Kidney tubule cell (primary cell): ENCODE results near the gene WDR88.
"Not testable (repeated sequence)": the region's sequence is repeated elsewhere in the genome, so short reads cannot be mapped to it uniquely, and the experiment has no call there.

Experiments
- DNase-seq: peaks from one replicate; pipeline ENCODE4 v3.0.0-alpha.2; 2018; ENCODE audit warnings: low spot score

The WDR88 gene

DNA sequence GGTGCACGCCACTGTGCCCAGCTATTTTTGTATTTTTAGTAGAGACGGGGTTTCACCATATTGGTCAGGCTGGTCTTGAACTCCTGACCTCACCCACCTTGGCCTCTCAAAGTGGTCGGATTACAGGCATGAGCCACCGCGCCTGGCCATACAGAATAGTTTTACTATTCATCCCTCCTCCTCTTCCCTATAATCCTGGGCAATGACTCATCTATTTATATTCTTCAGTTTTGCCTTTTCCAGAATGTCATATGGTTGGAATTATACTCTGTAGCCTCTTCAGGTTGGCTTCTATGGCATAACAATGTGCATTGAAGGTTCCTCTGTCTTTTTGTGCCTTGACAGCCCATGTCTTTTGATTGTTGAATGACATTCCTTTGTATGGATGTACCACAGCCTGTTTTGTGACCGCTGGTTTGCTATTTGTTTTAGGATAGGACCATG is 40.0 kb downstream of the WDR88 start:
- no peak for DNase-seq

DNA sequence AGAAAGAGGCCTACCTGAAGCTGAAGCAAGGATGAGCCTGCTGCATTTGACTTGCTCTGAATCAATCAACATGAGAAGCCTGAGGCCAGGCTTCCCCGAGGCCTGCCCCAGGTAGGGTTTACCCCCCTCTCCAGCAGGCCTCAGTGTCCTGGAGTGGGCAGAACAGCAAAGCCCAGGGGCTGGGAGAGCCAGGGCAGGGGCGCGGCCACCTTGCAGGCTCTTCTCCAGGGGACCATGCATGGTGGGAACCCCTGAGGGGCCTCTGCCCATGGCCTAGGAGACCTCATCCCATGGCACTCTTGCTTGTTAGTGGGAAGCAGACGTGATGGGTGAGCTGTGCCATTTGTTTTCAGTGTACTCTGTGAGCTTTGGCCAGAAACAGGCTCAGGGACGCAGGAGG is 42.3 kb downstream of the WDR88 start:
- DNase-seq, result no peak

DNA sequence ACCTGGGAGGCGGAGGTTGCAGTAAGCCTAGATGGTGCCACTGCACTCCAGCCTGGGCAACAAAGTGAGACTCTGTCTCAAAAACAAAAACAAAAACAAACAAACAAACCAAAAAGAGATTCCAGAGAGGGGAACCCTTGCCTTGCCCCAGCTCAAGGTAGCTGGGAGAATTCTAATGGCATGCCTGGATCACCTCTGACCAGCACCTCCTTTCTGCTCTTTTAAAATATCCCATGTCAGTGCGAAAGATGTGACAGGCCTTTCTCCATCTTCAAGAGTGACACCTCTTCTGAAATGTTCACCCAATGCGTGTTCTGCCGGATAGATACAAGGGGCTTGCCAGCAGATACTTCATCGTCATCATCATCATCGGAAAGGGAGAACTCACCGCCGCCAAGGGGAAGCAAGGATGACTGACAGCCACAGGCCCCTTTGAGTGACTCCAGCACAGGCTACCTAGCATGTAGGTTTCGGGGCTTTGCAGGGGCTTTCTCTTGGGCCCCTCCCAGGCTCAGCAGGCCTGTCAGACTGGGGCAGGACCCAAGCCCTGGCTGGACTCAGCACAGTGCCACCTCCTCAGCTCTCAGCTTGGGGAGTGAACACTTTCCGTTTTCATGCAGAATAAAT is 43.4 kb downstream of the WDR88 start:
- DNase-seq, result no peak

DNA sequence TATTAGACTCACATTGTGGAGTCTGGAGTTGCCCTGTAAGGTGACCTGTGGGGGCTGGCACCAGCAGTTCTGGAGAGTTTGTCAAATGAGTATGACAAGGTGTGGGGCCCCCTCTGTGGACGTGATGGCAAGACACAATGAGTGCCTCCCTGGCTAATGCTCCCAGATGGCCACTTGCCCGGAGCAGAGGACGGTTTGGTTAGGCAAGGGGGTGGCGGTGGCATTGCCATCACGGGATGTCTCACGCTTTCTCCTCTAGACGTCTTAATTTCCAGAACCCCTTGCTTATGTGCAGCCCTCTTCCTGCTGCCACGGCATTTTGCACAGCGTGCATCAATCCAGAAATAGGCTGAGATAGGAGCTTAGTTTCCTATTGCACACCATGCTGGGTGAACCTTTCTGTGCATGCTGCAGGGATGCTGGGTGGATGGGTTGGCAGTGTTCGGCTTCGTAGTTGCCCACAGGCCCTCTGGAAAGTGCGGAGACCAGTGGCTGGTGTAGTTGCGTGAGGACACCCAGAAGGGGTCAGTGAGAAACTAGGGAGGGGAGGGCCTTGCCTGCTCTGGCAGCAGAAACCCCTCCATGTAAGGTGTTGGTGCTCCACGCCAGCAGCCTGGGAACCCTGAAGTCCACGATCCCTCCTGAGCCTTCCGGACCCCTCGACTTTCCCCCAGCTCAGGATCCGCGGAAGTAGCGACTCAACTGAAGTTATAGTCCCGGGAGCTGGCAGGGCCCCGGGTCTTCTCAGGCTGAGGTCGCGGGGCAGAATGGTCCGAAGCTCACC is 44.2 kb downstream of the WDR88 start:
- DNase-seq, result peak; percentile 49

DNA sequence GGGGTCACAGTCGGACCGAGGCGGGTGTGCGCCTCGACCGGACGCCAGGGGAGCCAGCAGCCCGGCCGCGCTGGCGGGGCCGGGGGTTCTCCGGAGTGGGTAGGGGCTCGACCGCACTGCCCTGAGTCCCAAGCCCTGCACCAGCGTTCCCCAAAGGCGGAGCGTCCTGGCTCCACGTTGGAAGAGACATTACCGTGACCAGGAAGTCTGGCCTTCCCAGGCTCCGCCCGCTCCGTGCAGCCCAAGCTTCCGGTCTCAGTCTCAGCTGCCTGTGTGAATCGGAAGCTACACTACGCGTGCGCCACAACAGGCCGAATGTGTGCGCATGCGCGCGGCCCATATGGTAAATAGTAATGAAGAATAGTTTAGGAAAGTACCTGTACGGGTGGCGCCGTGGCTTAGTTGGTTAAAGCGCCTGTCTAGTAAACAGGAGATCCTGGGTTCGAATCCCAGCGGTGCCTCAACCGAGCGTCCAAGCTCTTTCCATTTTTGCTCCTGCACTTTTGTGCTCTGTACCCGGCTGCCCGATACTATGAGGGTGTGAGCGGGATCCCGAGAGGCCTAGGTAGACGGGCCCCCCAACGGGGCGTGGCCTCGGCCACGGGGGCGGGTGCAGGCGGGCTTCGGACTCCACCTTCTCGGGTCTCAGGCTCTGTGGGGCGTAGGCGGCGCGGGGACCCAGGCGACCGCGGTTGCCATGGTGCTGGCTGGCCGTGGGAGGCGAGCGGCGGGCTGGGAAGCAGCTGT is 44.9 kb downstream of the WDR88 start:
- peak; percentile 99 for DNase-seq

DNA sequence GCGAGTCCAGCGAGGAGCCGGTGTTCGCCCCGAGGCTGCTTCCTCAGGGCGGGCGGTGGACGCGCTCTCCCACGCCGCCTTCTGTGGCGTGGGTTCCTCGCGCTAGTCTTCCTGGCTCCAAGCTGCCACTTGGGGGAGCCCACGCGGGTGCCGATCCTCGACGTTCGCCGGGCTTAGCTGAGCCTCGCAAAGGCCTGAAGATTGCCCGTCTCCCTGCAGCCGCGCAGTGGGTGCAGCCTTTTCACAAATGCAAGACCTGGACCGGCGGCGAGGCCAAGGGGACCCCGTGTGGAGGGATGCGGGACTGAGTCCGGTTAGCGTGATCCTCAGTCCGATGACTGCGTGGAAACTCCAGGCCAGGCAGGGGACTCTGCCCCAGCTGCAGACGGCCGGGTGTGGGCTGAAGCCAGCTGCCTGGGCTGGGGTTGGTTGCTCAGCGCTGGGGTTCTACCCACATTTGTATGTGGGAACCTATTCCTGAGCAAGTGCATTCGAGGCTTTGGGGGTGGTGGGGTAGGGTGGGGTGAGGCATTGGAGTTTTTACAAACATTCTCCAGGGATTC is 45.6 kb downstream of the WDR88 start:
- no peak for DNase-seq

DNA sequence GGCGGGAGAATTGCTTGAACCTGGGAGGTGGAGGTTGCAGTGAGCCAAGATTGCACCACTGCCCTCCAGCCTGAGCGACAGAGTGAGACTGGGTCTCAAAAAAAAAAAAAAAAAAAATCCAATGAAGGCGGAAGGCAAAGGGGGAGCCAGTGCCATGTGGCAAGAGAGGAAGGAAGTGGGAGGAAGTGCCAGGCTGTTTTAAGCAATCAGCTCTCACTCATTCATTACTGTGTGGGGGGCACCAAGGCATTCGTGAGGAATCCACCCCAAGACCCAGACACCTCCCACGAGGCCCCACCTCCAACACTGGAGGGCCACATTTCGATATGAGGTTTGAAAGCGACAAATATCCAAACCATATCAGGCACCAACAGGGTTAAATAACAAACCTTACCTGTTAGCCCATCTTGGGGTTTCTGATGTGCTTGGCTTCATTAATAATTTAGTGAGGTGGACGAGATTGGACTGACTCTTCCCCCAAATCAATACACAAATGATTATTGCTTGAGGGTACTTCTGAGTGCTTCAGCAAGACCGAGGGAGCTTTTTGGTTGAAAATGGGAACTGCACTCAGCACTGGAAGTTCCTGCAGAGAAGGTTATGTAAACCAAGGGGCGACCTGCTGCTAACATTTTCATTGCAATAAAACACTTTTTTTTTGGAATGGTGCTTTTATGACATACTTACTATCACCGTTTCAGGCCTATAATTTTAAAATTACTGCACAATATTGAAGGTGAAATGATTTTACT is 54.7 kb downstream of the WDR88 start:
- DNase-seq, result no peak

DNA sequence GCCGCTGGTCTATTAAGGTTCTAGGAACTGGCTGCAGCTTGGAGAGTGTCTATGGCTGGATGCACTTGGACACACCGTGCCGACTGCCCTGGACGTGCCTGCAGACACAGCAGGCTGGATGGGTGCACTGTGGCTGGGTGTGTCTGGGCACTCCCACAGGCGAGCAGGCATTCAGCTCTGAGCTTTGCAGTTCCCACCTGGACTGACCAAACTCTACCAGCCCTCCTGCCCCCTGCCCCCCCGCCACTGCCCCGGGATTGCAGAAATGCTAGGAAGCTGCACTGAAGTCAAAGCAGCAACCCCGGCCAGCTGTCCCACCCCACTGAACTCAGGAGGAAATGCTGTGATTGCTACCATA is 55.2 kb downstream of the WDR88 start:
- DNase-seq, result peak; percentile 33

DNA sequence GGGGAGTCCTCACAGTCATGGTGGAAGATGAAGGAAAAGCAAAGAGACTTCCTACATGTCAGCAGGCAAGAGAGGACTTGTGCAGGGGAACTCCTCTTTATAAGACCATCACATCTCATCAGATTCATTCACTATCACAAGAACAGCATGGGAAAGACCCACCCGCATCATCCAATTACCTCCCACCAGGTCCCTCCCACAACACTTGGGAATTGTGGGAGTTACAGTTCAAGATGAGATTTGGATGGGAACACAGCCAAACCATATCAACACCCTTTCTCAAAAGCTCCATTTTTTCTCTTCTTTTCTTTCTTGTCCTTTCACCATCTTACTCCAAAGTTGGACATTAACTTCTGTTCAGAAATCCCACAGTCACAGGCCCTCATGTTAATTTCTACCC is 57.5 kb downstream of the WDR88 start:
- no peak for DNase-seq

DNA sequence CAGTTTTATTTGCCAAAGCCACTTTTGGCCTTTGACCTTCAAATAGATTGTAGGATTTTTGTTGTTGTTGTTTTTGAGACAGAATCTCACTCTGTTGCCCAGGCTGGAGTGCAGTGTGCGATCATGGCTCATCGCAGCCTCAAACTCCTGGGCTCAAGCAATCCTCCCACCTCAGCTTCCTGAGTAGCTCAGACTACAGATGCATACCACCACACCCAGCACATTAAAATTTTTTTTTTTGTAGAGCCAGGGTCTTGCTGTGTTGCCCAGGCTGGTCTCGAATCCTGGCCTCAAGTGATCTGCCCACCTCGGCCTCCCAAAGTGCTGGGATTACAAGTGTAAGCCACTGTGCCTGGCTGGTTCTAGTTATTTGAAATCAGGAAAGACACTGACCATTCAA is 59.2 kb downstream of the WDR88 start:
- DNase-seq, result not testable (repeated sequence)

DNA sequence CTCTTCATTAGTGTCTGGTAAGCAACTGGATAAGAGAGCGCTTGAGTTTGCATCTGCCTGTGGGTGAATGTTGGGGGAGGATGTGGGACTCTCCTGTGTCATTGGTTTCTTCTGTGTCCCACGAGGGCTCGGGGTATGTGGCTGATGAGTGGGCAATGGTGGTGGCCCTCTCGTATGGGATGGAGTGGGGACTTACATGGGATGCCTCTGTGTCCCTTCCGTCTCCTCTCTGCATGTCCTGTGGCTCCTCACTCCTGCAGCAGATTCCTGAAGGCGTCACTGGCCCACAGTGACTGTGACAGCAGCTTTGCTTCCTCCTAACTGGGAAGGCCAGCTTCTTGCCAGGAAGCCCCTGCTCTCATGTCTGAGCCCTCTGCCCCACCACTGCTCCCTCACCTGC is 59.6 kb downstream of the WDR88 start:
- no peak for DNase-seq

DNA sequence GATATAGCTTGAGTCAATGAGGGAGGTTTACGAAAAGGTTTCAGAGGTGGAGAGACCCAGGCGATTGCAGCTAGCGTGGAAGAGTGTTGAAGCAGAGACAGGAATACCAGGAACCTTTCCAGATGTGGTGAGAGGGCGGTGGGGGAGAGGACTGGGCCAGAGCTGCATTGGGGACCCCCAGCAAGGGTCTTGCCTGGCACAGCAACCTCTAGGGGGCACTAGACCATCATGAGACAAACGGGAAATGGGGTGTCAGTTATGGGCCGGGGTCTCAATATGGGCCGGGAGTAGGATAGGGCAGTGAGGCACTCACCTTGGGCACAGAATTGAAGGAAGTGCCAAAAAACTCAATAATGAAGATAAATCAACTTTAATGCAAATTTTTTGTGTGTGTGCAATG is 60.1 kb downstream of the WDR88 start:
- DNase-seq, result no peak

DNA sequence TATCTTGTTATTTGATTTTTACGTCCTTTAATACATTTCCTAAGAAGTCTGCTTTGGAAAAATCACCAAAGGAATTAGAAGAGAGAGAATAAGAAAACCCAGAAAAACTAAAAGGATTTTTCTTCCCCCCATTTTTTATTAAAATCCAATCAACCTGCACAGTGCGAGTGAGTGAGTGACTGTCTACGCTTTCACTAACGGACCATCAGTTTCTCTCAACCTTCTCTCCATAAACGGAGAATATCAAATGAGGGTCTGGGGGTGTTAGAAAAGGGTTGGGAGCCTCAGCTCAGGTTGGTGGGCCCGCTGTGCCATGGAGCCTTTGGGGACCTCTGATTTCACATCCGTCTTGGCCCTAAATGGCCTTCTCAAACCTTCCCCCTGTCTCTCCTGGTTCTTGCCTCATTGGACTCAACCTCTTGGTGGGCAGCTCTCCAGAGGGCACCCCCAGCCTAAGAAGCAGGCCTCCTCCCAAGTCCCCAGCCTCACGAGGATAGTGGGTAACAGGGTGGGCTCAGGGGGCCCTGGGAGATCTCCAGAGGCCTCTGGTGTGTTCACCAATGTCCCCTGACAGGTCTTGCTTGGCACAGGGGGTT is 61.5 kb downstream of the WDR88 start:
- DNase-seq, result no peak

DNA sequence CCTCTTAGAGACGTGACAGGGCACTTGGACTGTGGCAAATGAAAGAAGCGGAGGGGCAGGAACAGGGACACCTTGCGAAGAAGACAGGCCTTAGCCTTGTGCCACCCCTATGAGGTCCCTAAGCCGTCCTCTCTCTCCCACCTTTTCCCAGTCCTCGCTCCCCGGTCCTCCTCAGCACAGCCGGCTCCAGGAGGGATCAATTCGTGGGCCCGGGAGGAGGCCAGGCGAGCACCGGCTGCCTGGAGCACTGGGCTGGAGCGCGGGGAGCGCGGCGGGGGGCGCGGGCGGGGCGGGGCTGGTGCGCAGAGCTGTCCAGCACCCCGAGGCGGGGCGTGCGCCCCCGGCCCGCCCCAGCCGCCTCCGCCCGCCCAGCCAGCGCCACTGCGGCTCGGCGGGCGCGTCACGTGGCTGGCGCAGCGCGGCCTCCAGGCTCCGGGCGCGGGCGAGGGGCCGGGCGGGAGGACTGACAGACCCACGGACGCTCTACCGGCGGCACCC is 62.0 kb downstream of the WDR88 start, which contains the start of gene LRP3:
TSS of gene LRP3 (plus strand) at position 466 of the 498 bp plus-strand sequence. CDS start 456 bp downstream, outside the sequence.
- DNase-seq, result peak; percentile 32

DNA sequence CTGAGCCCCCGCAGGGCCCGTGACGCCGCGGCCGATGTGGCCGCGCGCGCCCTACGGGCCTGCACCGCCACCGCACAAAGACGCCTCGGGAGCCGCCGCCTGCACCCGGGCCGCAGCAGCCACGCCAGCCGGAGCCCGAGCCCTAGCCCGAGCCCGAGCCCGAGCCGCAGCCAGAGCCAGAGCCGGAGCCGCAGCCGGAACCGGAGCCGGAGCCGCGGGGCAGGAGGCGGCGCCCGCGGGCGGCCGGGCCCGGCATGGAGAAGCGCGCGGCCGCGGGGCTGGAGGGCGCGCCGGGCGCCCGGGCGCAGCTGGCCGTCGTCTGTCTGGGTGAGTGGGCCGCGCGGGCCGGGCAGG is 62.6 kb downstream of the WDR88 start:
- peak; percentile 10 for DNase-seq

DNA sequence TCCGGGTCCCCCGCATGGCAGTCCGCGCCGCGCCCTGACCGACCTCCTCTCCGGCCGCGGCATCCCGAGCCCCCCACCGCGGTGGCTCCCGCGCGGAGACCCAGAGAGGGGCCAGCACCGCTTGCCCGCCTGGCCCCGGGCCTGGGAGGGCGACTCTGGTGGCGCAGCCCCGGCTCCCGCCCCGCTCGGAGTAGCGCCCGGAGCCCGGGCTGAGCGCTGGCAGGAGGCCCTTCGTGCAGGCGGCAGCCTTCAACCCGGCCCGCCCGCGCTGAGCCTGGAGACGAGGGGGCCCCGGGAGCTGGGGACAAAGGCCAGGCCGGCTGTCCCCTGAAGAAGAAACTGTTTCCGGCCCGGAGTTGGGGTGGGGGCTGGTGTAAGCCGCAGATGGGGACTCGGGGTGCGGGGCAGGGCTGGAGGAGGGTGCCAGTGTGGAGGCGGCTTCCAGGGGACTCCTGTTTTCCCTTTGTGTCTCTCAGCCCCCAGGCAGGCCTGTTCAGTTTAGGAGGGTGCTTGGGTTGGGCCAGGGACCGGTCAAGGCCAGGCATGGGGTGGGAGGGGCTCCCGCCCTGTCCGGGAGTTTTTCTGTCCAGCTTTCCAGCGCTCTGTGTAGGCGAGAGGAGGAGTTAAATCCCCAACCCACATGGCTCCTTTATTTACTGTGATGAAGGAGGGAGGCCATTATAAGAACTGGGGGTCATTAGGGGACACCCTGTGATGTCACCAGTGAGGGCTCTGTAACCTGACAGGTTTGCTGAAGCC is 63.2 kb downstream of the WDR88 start:
- peak; percentile 35 for DNase-seq

DNA sequence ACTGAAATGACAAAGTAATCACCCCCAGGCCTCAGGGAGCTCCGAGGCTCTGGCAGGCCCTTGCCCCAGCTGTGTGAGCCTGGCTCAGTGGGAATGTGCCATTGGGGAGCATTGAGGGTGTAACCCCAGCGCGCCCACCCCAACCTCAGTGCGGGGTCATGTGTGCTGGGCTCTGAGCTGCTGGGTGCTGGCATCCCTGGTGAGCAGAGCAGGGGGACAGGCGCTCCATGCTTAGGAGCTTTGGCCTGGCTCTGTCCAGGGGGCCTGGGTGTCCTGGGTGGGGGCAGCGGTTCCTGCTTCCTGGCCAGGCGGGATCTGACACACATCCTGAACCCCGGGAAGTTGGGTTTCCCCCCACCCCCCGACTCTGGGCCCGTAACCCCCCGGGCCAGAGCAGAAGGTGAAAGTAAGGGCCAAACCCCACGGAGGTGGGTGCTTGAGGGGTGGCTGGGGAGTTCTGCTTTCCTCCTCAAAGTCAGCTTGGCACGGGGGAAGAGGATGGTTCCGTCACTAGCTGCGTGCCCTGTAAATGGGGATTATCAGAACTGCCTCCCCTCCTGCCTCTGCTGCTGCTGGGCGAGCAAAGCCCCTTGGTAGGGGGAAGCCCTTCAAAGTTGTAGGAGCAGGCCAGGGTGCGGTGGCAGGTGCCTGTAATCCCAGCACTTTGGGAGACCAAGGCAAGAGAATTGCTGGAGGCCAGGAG is 63.9 kb downstream of the WDR88 start:
- DNase-seq, result no peak

DNA sequence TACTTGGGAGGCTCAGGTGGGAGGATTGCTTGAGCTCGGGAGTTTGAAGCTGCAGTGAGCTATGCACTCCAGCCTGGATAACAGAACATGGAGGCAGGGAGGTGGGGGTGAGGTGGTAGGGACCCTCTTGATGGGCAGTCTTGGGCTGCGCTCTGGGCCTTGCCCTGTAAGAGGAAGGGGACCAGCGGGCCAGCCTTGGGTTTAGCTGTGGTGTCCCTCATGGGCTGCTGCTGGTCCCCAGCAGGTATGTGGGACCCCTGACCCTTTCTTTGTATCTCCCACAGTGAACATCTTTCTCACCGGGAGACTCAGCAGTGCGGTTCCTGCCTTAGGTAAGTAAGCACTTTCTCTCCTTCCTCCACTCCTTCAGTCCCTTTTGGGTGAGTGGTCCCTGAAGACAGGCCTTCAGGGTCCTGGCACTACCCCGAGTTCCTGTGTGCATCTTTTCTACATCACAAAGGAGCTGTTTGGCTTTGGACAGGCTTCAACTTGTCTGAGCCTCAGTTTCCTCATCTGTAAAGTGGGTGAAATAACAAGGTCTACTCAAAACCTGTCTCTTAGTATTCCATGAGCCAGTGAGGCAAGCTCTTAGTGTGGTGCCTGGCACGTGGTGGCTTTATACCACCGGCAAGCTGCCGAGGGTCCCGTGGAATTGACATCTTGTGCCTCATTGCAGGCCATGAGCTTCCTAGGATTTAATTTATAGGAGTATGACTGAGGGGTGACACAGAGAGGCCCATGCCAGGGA is 64.7 kb downstream of the WDR88 start:
- no peak for DNase-seq

DNA sequence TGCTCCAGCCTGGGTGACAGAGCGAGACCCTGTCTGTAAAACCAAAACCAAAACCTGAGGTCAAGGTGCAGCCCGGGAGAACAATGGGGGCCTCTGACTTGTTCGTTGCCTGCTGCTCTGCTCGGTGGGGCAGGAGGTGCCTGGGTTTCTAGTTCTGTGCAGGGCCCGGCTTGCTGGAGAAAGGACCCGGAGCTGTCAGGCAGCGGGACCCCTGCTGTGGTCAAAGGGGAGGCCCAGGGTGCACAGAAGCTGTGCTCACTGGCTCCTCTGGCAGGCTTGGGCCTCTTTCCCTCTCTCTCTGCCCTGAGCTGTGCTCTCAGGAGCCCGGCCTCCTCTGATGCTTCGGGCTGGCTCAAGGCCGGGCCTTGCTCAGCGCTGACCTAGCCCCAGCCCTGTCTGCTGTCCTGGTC is 65.7 kb downstream of the WDR88 start:
- no peak for DNase-seq
